Activated CD4-positive, alpha-beta T cell treated with anti-CD3 and anti-CD28 coated beads, Interleukin-2, Interleukin-4, amounts not matched to agents 100 ng/mL and 50 ng/mL, durations not matched to agents 16 hours and 8 hours (primary cell): ENCODE measurements around the gene MAJIN.
"Not testable (repeated sequence)": the region's sequence is repeated elsewhere in the genome, so short reads cannot be mapped to it uniquely, and the experiment has no call there.

Experiments used
- DNase-seq: peaks from one replicate; pipeline ENCODE4 v3.0.0-alpha.2; 2020; ENCODE audit warnings: low spot score

MAJIN gene

GRCh38 chr11:64990222-64990923, 18.5 kb upstream of the MAJIN start:
- no peak for DNase-seq

- no peak for DNase-seq
Measured at GRCh38 chr11:64989416-64989815, 17.5 kb upstream of the MAJIN start.

GRCh38 chr11:64987998-64988854, 16.3 kb upstream of the MAJIN start:
- no peak for DNase-seq

GRCh38 chr11:64983339-64983738, 11.4 kb upstream of the MAJIN start:
- not testable (repeated sequence) for DNase-seq

GRCh38 chr11:64976651-64977050, 4.7 kb upstream of the MAJIN start:
- no peak for DNase-seq

- DNase-seq, result no peak
Measured at GRCh38 chr11:64974124-64974523, 2.2 kb upstream of the MAJIN start.

- peak; percentile 88 for DNase-seq
Measured at GRCh38 chr11:64970731-64971151, 1.2 kb downstream of the MAJIN start.

GRCh38 chr11:64969209-64969608, 2.7 kb downstream of the MAJIN start:
- peak; percentile 55 for DNase-seq

- DNase-seq, result peak; percentile 59
Measured at GRCh38 chr11:64967375-64967774, 4.5 kb downstream of the MAJIN start.

- no peak for DNase-seq
Measured at GRCh38 chr11:64963072-64963631, 8.8 kb downstream of the MAJIN start.

- no peak for DNase-seq
Measured at GRCh38 chr11:64960719-64961118, 11.2 kb downstream of the MAJIN start.

GRCh38 chr11:64959498-64959897, 12.4 kb downstream of the MAJIN start:
- no peak for DNase-seq

- DNase-seq, result no peak
Measured at GRCh38 chr11:64954201-64954600, 17.7 kb downstream of the MAJIN start.

- no peak for DNase-seq
Measured at GRCh38 chr11:64951529-64951928, 20.4 kb downstream of the MAJIN start.

GRCh38 chr11:64947208-64947814, 24.6 kb downstream of the MAJIN start:
- DNase-seq, result no peak

- no peak for DNase-seq
Measured at GRCh38 chr11:64936539-64936938, 35.4 kb downstream of the MAJIN start.

GRCh38 chr11:64935359-64936081, 36.4 kb downstream of the MAJIN start, which contains the start of gene GPHA2:
Gene GPHA2, minus strand, starts transcription at chr11:64935893. Its CDS starts 433 bp downstream, at chr11:64935460.
- no peak for DNase-seq

GRCh38 chr11:64934682-64935358, 37.1 kb downstream of the MAJIN start:
- DNase-seq, result no peak

- no peak for DNase-seq
Measured at GRCh38 chr11:64933935-64934681, 37.8 kb downstream of the MAJIN start.

GRCh38 chr11:64933213-64933934, 38.5 kb downstream of the MAJIN start:
- DNase-seq, result no peak
